MM.1S (cell line): ENCODE data around the gene ZNF701.
"Not testable (repeated sequence)": the region's sequence is repeated elsewhere in the genome, so short reads cannot be mapped to it uniquely, and the experiment has no call there.

Experiments used
- DNase-seq: peaks from one replicate; pipeline ENCODE4 v3.0.0-alpha.2; 2015
- H2AFZ ChIP-seq: fragments of 300-600 bp; sonication (generic); 2 replicates; pipeline ENCODE4 v1.6.0; 2016; ENCODE audit warnings: antibody characterized with exemption, low read length
- H3F3A ChIP-seq: fragments of 300-600 bp; sonication (generic); 2 replicates; pipeline ENCODE4 v1.6.1; 2016; ENCODE audit warnings: mild to moderate bottlenecking, antibody characterized with exemption, low read length, moderate library complexity, mixed read lengths; ENCODE audit not compliant: insufficient read depth
- H3K27ac ChIP-seq: fragments of 300-600 bp; sonication (generic); 2 replicates; pipeline ENCODE4 v1.5.1; 2016; ENCODE audit warnings: mild to moderate bottlenecking, low read length
- H3K27me3 ChIP-seq: fragments of 300-600 bp; sonication (generic); replicated peaks from 2 replicates; pipeline ENCODE4 v1.6.0; 2016; ENCODE audit warnings: low read length; ENCODE audit not compliant: insufficient read depth
- H3K36me3 ChIP-seq: fragments of 300-600 bp; sonication (generic); replicated peaks from 2 replicates; pipeline ENCODE4 v1.6.1; 2016; ENCODE audit warnings: mild to moderate bottlenecking, low read length, mixed read lengths; ENCODE audit not compliant: insufficient read depth
- H3K4me1 ChIP-seq: fragments of 300-600 bp; sonication (generic); 2 replicates; pipeline ENCODE4 v1.6.1; 2016; ENCODE audit warnings: low read length, mixed read lengths
- H3K4me2 ChIP-seq: fragments of 300-600 bp; sonication (generic); 2 replicates; pipeline ENCODE4 v1.6.0; 2016; ENCODE audit warnings: low read depth, low read length
- H3K4me3 ChIP-seq: fragments of 300-600 bp; sonication (generic); 2 replicates; pipeline ENCODE4 v1.5.1; 2016; ENCODE audit warnings: low read length, mixed read lengths
- H3K79me2 ChIP-seq: fragments of 300-600 bp; sonication (generic); 2 replicates; pipeline ENCODE4 v1.6.1; 2016; ENCODE audit warnings: mixed run types, low read length, mixed read lengths
- H3K9ac ChIP-seq: fragments of 300-600 bp; sonication (generic); 2 replicates; pipeline ENCODE4 v1.6.1; 2016; ENCODE audit warnings: low read length, mixed read lengths
- H3K9me2 ChIP-seq: fragments of 300-600 bp; sonication (generic); replicated peaks from 2 replicates; pipeline ENCODE4 v1.6.1; 2016; ENCODE audit warnings: mild to moderate bottlenecking, low read length, mixed read lengths; ENCODE audit not compliant: insufficient read depth
- H3K9me3 ChIP-seq: fragments of 300-600 bp; sonication (generic); replicated peaks from 2 replicates; pipeline ENCODE4 v1.6.1; 2016; ENCODE audit warnings: mild to moderate bottlenecking, low read length, mixed read lengths; ENCODE audit not compliant: insufficient read depth
- H4K20me1 ChIP-seq: fragments of 300-600 bp; sonication (generic); 2 replicates; pipeline ENCODE4 v1.6.1; 2016; ENCODE audit warnings: mild to moderate bottlenecking, low read length, moderate library complexity, mixed read lengths; ENCODE audit not compliant: insufficient read depth
- CTCF ChIP-seq: fragments of 300-600 bp; sonication (generic); IDR thresholded peaks from 2 replicates; pipeline ENCODE4 v1.5.1; 2016; ENCODE audit warnings: antibody characterized with exemption, low read length, mixed read lengths
- EZH2 ChIP-seq: fragments of 300-600 bp; sonication (generic); optimal IDR thresholded peaks from 2 replicates; pipeline ENCODE3; 2017; ENCODE audit warnings: low read depth, mild to moderate bottlenecking, antibody characterized with exemption, low read length, mixed read lengths
- EZH2phosphoT487 ChIP-seq: fragments of 300-600 bp; sonication (generic); IDR thresholded peaks from 2 replicates; pipeline ENCODE4 v1.6.1; 2018; ENCODE audit warnings: antibody characterized with exemption, low read length

Gene ZNF701

GRCh38 chr19:52585604-52586003 is 15.5 kb downstream of the ZNF701 start:
- no peaks in the 10 kb centered on the region for H3K79me2 ChIP-seq
- H3K4me3 ChIP-seq = no peak overlapping the region
- no peaks in the 10 kb centered on the region for H3K36me3 ChIP-seq
- no peaks in the 10 kb centered on the region for H3K27me3 ChIP-seq
- H4K20me1 ChIP-seq = no peaks in the 10 kb centered on the region
- no peaks in the 10 kb centered on the region for H3K9me2 ChIP-seq
- H3K9ac ChIP-seq = no peak overlapping the region
- no peaks in the 10 kb centered on the region for H3F3A ChIP-seq
- TF ChIP-seq CTCF (no peak), EZH2phosphoT487 (no peak), EZH2 (no peak)
- DNase-seq = no peak
- no peak overlapping the region for H2AFZ ChIP-seq
- H3K4me2 ChIP-seq = no peak overlapping the region
- no peak overlapping the region for H3K27ac ChIP-seq
- no peaks in the 10 kb centered on the region for H3K4me1 ChIP-seq
- no peaks in the 10 kb centered on the region for H3K9me3 ChIP-seq

- no peak overlapping the region for H3K4me2 ChIP-seq
- no peak overlapping the region for H3K9ac ChIP-seq
- no peaks in the 10 kb centered on the region for H3K36me3 ChIP-seq
- H3K27ac ChIP-seq = no peak overlapping the region
- no peaks in the 10 kb centered on the region for H3K9me2 ChIP-seq
- TF ChIP-seq CTCF = no peak
- TF ChIP-seq EZH2 = no peak
- no peak for TF ChIP-seq EZH2phosphoT487
- H3K4me3 ChIP-seq = no peak overlapping the region
- H3K9me3 ChIP-seq = no peaks in the 10 kb centered on the region
- no peaks in the 10 kb centered on the region for H3K4me1 ChIP-seq
- H3F3A ChIP-seq = no peaks in the 10 kb centered on the region
- no peaks in the 10 kb centered on the region for H4K20me1 ChIP-seq
- H3K79me2 ChIP-seq = no peaks in the 10 kb centered on the region
- H3K27me3 ChIP-seq = no peaks in the 10 kb centered on the region
- no peak for DNase-seq
- H2AFZ ChIP-seq = no peak overlapping the region
These were observed 20.6 kb downstream of the ZNF701 start for GRCh38 chr19:52590728-52591127.

- Histone ChIP-seq H3K79me2 (no peaks in the 10 kb centered on the region), H3K27me3 (no peaks in the 10 kb centered on the region), H2AFZ (no peak overlapping the region), H3K4me2 (no peak overlapping the region), H4K20me1 (no peaks in the 10 kb centered on the region), H3K4me1 (no peaks in the 10 kb centered on the region), H3F3A (no peaks in the 10 kb centered on the region), H3K27ac (no peak overlapping the region), H3K36me3 (no peaks in the 10 kb centered on the region), H3K9me2 (no peaks in the 10 kb centered on the region), H3K9ac (no peak overlapping the region), H3K9me3 (no peaks in the 10 kb centered on the region), H3K4me3 (no peak overlapping the region)
- TF ChIP-seq EZH2phosphoT487 (no peak), EZH2 (no peak), CTCF (no peak)
- DNase-seq = no peak
These were observed 22.2 kb downstream of the ZNF701 start for GRCh38 chr19:52592301-52592700.

- DNase-seq, H3K27me3 ChIP-seq, H3K4me3 ChIP-seq, H3K9ac ChIP-seq, H3K79me2 ChIP-seq, H3K4me1 ChIP-seq, H3K9me3 ChIP-seq, H3K27ac ChIP-seq, H2AFZ ChIP-seq, H3K36me3 ChIP-seq, H4K20me1 ChIP-seq, H3K4me2 ChIP-seq, H3K9me2 ChIP-seq, H3F3A ChIP-seq: not testable (repeated sequence)
These were observed 23.4 kb downstream of the ZNF701 start for GRCh38 chr19:52593441-52593840.
